ENCODE results near the gene ULBP2.
"Not testable (repeated sequence)": the region's sequence is repeated elsewhere in the genome, so short reads cannot be mapped to it uniquely, and the experiment has no call there.

Gene ULBP2, protein sequence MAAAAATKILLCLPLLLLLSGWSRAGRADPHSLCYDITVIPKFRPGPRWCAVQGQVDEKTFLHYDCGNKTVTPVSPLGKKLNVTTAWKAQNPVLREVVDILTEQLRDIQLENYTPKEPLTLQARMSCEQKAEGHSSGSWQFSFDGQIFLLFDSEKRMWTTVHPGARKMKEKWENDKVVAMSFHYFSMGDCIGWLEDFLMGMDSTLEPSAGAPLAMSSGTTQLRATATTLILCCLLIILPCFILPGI

DNA sequence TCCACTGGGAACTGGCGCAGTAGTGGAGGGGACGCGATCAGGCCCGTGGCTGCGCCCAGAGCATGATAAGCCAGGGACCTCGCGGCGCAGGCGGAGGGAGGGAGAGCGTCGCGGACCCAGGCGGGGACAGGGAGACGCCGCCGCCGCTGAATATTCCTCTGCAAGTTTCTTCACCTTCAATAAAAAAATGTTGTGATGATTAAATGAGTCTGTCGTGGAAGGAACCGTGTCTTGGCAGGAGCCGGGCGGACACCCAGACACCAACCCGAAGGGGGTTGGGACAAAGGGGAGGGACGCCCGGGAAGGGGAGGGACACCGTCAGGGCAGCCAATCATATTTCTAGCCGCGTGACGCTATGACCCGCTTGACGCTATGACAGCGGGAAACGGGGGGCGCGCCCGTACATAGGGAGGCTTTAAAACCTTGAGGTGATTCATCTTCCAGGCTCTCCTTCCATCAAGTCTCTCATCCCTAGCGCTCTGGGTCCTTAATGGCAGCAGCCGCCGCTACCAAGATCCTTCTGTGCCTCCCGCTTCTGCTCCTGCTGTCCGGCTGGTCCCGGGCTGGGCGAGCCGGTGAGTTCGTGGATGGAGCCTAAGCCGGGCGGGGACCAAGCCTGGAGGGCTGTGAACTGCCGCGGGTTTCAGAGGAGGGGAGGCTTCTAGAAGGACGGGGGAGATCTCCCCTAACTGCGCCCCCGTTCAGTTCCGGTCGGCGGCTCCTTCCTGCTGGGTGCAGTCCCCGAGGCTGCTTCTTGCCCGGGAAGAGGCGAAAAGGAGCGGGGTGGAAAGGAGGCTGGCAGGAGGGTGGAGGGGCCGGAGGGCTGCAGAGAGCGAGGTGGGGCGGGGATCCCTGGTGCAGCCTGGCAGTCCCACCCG, at the start of gene ULBP2:
Gene ULBP2 (plus strand): TSS at position 432 of the 878 bp plus-strand sequence. CDS start 59 bp downstream, at position 491.
- no peak for DNase-seq

DNA sequence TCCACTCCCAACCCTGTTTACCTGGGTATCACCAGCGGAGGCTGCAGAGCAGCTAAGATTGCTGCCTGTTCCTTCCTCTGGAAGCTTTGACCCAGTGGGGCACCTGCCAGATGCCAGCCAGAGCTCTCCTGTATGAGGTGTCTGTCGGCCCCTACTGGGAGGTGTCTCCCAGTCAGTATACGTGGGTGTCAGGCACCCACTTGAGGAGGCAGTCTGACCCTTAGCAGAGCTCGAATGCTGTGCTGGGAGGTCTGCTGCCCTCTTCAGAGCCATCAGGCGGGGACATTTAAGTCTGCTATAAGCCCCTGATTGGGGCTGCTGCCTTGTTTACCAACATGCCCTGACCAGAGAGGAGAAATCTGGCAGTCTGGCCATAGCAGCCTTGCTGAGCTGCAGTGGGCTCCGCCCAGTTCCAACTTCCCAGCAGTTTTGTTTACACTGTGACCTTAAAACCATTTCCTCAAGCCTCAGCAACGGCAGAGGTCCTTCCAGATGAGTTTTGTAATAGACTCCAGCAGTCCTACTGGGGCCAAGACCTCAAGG, 46.7 kb upstream of the ULBP2 start:
- DNase-seq: no peak

DNA sequence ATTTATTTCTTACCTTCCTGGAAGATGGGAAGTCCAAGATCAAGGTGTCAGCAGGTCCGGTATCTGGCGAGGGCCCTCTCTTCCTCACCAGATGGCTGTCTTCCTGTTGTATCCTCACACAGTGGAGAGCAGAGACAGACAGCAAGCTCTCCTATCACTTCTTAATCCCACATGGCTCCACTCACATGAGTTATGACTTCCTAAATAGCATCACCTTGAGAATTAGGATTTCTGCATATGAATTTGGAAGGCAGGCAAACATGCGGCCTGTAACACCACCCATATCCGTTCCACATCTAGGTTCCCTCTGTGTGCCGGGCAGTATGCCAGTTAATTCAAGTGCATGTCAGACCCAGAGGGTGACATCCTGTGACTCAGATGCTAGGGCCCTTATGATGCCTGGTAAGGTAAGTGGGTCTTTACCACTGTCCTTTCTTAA, 46.0 kb upstream of the ULBP2 start:
- DNase-seq: no peak

DNA sequence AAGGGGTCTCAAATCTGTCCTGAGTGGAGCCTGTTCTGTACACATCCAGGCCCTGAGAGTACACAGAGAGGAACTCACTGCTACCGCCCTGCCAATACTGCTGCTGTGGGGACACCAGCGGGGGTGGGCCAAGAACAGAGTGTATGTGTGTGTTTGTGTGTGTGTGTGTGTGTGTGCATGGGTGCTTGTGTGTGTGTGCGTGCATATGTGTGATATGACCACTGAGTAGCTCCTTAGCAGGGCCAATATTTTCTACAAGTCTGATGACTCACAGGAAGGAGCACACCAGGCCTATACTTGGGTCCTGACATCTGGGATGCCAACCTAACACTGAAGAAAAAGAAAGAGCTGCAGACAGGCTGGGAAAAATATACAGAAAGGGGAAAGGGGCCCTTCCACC, 45.3 kb upstream of the ULBP2 start:
- DNase-seq: peak; percentile 15

DNA sequence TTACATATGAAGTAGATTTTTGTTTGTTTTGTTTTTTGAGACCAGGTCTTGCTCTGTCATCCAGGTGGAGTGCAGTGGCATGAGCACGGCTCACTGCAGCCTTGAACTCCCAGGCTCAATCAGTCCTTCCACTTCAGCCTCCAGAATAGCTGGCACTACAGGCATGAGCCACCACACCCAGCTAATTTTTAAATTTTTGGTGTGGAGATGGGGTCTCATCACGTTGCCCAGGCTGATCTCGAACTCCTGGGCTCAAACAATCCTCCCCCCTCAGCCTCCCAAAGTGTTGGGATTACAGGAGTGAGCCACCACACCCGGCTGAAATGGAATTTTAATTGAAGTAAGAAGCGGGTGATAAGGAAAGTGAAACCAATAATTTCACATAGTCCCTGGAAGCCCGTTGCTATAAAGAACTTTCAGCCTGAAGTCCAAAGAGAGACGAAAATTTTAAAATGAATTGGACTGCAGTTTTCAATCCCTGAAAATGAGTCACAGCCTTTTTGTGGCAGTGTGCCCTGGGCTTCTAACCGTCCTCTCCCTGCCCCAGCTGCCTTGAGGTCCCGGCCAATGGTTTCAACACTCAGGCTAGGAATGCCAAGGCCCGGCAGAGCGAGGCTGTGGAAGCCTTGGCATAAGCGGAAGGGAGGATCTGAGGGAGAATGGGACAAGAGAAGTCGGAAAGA, 44.7 kb upstream of the ULBP2 start:
- DNase-seq: no peak

DNA sequence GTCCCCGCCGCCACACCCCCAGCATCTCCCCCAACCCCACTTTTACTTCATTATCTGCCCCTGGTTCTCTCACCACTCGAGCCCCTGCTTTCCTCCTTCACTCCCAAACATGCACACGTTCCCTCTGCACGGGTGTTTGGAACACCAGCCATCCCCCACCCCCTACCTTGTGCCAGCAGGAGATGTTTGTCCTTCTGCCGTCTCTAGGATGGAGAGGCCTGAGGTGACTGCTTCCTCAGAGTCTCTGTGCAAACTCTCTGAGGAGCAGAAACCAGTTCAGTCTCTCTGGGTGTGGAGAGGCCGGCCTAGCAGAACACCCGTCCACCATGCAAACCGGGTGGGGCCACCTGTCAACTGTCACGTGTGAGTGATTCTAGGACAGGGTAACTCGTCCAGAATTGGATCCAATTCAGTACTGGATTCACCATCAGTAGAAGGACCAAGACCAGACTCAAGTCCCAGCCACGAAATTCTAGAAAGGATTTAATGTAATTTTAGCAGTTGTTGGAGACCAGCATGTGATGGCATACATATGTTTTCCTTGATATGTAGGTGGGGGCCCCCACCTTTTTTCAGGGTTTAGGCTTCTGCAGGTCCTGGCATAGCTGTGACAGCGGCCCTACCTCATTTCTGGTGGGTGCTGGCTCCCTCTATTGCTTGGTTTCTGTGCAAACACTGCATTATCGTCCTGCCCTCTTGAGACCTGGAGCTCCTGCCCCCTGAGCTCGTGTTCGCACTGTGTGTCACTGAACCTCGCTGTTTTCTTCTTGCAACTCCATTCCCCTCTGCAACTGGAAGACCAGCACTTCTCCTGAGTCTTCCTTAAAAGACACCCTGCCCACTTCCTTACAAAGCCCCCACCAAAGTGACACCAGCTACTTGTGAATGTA, 43.7 kb upstream of the ULBP2 start, which contains the start of gene RAET1E:
Gene RAET1E (minus strand): TSS at position 259 of the 890 bp plus-strand sequence. CDS start 7,212 bp downstream, outside the sequence.
- DNase-seq: no peak

DNA sequence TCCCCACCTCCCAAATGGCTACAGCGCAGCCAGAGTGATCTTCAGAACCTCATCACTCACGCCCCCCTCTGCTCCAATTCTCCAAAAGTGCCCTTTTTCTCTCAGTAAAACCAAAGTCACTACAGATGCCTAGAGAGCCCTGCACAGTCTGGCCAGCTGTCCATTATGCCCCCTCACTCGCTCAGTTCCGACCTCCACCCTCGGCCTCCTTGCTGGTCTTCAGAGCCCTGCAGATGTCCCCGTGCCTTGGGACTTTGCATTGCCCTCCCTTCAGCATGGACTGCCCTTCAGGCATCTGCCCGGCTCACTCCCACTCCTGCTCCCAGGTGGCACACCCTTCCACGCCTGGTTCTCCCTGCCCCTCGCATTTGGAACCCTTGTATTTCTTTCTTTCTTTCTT, 42.8 kb upstream of the ULBP2 start:
- DNase-seq: no peak

DNA sequence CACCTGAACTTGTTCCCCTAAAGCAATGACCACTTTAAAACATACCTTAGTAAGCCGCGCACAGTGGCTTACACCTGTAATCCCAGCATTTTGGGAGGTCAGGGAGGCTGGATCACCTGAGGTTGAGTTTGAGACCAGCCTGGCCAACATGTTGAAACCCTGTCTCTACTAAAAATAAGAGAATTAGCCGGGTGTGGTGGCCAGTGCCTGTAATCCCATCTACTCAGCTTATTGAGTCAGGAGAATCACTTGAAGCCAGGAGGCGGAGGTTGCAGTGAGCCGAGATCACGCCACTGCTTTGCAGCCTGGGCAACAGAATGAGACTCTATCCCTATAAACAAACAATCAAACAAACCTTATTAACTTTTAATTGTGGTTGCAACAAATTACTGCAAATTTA, 42.3 kb upstream of the ULBP2 start:
- DNase-seq: no peak

DNA sequence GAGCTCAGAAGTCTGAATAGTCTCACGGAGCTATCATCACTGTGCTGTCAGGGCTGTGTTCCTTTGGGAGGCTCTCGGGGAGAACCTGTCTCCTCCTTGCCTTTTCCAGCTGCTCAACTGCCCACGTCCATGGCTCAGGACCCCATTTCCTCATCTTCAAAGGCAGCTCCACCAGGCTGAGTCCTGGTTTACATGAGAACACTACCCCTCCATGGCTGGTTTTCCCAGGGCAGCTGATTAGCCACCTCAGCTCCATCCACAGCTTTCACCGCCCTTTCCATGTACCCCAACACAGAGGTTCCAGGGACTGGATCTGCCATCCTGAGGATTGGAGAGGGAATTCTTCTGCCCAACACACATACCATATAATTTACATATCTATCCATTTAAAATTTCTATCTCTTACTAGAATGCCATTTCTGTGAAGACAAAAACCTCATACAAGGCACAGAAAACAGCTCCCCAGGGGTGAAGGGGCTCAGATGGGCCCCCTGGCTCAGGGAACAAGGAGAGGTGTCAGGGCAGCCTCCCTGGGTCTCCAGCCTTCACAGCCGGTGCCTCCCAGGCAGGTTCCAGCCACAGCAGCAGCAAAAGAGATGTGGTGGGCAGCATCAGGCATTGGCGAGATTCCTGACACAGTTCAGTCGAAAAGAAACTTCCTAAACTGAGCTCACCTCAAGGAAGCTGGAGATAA, 41.7 kb upstream of the ULBP2 start:
- DNase-seq: no peak

DNA sequence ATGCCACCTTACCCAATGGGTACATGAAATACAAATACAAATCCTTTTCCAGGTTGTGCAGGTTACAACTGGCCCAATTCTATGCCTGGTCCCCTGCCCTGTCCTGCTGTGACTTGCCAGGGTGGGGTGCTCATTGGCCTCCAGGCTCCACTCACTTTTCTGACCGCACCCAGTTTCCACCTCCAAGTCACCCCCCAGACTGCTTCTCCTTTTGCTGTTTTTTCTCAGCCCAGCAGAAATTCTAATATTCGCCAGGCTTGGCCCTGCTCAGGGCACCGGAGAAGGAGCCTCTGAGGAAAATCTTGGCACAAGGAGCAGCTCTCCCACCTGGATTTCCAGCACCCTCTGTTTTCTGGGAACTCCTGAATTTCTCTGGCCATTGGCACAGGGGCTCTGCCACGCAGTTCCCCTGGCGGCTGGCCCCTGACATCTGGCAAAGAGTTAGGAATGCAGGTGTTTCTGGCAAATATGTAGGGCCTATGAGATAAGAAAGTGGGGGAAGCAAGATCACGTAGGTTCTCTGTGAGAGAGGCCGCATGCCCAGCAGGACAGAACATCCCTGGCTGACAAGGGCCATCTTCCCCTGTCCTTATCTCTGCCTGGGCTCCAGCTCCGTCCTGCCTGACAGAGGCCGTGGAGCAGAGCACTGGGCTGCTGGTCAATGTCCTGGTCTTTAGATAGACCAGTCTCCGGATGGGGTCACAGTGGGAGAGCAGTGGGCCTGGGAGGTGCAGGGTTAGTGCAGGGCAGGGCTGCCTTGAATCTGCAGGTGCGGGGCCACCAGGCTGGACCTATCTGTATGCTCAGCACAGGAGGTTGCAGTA, 41.0 kb upstream of the ULBP2 start:
- DNase-seq: no peak

DNA sequence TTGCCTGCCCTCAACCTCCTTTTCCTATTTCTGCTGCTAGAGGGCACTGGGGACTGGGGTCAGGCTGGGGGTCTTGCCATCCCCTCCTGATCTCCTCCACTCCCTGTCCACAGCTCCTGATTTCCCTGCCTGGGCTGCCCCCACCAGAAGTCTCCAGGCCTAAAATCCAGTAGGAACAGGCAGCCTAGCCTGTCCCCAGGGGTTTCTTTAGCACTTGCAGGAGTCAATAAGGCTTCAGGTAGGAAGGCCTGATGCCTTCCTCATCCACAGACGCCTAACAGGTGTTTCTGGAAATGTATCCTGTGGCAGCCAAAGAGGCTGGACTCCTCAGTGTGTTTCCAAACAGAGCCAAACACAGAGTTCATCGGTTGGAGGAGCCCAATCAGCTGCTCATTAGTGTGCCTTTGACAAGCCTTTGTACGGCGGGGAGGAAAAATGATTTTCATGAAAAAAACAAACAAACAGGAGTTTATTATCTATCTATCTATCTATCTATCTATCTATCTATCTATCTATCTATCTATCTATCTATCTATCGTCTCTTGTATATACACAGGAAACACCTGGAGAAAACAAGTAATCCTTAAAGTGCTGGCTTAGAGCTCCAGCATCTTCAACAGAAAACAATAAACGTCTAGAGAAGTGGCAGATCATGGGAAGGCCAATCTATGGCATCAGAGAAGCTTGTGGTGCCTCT, 40.2 kb upstream of the ULBP2 start:
- no peak for DNase-seq

DNA sequence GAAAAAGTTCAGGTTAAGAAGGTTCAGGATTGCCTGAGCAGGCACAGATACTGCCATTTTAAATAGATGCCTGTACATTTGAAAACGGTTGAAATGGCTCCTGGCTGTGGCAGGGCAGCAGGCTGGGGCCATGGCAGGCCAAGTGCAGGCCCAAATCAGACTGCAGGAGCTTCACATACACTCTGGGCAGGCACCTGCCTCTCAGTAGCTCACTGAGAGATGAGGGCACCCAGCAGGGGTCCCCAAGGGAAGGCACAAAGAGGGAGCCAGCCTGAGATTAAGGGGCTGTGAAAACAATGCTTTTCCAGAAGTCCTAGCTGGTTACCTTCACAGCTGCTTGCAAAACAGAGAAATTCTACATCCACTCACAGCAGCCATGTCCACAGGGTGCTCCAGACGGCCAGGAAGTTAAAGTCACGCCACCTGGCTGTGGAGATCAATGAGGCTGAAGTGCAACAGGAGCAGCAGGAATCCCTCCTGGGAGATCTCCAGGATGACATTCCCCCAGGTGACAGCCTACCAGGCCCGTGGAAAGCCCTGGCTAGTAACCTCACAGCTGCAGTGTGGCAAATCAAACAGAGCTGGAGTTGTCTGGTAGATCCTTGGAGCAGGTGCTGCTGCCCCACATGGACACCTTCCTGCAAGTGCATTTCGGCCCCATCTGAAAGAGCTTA, 37.7 kb upstream of the ULBP2 start:
- no peak for DNase-seq

DNA sequence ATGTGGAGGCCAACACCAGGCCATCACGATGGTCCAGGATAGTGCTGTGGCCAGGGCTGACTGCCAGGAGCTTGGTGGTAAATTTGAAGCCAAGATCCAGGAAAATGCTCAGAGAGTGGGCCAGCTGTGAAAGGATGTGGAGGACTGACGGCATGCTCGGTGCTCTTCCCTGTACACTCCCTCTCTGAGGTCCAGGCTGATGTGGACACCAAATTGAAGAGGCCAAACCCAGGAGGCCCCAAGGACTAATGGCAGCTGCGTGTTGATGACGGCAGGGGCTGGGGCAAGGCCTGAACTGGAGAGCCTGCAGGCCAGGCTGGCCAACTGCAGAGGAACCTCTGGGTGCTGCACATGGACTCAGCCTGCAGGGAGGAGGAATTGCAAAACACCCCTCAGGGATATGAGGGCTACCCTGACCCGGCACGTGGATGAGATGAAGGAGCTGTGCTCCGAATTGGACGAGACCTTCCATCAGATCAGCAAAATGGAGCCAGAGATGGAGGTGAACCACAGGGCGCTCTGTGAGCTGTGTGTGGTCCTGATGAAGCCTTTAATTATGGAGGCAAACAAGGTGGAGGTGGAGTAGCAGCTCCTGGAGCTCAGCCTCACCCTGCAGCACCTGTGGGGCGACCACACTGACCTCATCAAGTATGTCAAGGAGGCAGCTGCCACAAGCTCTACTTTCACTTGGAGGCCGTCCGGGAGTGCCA, 37.0 kb upstream of the ULBP2 start:
- DNase-seq: no peak

DNA sequence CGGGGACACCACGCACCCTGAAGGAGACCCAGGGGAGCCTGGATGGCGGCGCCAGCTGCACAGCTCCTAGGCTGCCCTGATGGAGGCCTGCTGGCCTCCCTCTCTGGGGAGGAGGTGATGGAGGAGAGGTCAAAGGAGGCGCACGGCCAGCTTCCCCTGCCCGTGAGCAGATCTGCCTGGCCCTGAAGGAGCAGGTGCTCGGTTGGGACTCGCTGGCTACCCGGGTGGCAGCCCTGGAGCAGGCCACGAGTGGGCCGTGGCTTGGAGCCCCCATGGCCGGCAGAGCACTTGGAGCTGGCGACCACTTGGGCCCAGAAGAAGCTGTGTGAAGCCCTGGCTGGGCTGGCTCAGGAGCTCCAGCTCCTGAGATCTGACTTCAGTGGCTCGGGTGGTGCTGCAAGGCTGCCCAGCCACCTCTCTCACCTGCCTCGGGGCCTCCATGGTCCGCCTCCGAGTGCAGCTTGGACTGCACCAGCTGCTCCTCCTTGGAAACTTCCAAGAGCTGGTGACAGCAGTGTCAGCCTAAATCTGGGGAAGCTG, 36.4 kb upstream of the ULBP2 start:
- DNase-seq: no peak

DNA sequence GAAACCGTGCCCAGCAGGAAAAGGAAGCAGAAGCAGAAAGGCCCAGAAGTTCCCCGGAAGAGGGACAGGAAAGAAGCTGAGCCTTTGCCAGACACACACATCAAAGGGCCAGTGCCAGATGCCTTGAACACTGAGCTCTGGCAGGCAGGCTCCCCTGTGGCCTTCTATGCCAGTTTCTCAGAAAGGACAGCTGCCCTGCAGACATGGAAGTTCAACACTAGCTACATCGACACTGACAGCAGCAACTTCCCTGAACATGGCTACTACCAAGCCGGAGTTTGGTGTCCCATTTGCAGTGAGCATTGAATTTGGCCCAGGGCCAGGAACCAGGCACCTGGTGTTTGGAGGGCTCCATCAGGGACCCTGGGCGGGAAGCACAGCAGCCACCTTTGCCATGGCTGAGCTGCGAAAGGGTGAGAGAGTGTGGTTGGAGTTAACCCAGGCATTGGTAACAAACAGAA, 35.9 kb upstream of the ULBP2 start:
- DNase-seq: no peak

DNA sequence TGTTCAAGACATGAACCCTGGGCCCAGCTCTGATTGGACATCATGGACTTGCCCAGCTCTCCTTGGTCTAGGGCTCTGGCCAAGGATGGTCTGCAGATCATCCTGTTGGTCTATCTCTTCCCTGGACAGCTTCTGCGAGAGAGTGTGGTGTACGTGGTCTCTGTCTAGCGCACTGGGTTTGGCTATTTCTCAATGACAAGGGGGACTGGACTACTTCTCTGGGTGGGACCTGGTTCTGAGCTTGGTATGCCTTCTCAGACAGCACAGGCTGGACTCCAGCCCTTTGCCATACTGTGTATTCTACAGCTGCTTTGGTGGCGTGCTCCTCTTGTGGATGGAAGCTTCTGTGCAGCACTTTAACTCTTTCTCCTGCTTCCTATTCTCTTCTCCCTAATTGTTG, 35.4 kb upstream of the ULBP2 start:
- no peak for DNase-seq

DNA sequence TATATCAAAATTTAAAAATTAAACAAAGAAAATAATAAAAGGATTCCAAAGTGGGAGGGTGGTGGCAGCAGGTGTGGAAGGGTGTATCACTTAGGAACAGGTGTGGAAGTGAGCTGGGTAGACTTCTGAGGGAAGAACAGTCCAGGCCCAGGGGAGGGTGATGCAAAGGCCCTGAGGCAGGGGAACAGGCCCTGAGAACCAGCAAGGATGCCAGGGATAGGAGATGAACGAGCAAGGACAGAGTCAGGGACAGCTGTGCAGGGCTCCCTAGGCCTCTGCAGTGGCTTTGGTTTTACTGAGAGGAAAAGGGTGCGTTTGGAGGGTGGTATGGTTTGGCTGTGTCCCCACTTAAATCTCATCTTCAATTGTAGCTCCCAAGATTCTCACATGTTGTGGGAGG, 34.5 kb upstream of the ULBP2 start:
- no peak for DNase-seq

DNA sequence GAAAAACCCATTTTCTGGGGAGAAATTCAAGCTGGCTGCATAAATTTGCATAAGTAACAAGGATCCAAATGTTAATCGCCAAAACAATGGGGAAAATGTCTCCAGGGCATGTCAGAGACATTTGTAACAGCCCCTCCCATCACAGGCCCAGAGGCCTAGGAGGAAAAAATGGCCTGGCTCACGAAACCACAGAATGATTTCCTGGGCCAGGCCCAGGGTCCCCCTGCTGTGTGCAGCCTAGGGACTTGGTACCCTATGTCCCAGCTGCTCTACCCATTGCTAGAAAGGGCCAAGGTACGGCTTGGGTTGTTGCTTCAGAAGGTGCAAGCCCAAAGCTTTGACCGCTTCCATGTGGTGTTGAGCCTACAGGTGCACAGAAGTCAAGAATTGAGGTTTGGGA, 33.3 kb upstream of the ULBP2 start:
- DNase-seq: not testable (repeated sequence)

Data from NK-92 treated with Interleukin-12 subunit alpha and Interleukin-12 subunit beta, amount 100 ng/mL, for 24 hours (cell line).